ENCODE data around the gene DNAH10. TPM values are rescaled to one million over a fixed set of nuclear protein-coding genes. Genes with fewer than 3 reads are reported as not detected.

DNAH10 gene, protein sequence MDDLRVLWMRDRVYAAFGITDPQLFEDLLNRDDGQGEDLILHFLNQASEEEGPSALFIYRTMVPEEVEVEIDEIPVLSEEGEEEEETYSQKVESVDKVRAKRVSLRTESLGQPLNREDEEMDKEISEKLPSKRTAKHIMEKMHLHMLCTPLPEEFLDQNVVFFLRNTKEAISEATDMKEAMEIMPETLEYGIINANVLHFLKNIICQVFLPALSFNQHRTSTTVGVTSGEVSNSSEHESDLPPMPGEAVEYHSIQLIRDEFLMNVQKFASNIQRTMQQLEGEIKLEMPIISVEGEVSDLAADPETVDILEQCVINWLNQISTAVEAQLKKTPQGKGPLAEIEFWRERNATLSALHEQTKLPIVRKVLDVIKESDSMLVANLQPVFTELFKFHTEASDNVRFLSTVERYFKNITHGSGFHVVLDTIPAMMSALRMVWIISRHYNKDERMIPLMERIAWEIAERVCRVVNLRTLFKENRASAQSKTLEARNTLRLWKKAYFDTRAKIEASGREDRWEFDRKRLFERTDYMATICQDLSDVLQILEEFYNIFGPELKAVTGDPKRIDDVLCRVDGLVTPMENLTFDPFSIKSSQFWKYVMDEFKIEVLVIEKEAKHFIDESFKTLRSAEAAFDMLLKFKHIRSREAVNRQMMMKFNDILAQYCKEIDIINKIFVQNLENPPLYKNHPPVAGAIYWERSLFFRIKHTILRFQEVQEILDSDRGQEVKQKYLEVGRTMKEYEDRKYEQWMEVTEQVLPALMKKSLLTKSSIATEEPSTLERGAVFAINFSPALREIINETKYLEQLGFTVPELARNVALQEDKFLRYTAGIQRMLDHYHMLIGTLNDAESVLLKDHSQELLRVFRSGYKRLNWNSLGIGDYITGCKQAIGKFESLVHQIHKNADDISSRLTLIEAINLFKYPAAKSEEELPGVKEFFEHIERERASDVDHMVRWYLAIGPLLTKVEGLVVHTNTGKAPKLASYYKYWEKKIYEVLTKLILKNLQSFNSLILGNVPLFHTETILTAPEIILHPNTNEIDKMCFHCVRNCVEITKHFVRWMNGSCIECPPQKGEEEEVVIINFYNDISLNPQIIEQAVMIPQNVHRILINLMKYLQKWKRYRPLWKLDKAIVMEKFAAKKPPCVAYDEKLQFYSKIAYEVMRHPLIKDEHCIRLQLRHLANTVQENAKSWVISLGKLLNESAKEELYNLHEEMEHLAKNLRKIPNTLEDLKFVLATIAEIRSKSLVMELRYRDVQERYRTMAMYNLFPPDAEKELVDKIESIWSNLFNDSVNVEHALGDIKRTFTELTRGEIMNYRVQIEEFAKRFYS (N-terminal part only)
- total RNA-seq (2021) (not detected in 2 replicates), Bru-seq, nascent RNA (percentile 6 among the genes with signal in this experiment), BruChase-seq, experiment 1, labeled RNA remaining after a 2-hour chase (percentile 4 among the genes with signal in this experiment), BruChase-seq, experiment 2, labeled RNA remaining after a 6-hour chase (percentile 4 among the genes with signal in this experiment)
- long read RNA-seq, result 0 reads

DNA sequence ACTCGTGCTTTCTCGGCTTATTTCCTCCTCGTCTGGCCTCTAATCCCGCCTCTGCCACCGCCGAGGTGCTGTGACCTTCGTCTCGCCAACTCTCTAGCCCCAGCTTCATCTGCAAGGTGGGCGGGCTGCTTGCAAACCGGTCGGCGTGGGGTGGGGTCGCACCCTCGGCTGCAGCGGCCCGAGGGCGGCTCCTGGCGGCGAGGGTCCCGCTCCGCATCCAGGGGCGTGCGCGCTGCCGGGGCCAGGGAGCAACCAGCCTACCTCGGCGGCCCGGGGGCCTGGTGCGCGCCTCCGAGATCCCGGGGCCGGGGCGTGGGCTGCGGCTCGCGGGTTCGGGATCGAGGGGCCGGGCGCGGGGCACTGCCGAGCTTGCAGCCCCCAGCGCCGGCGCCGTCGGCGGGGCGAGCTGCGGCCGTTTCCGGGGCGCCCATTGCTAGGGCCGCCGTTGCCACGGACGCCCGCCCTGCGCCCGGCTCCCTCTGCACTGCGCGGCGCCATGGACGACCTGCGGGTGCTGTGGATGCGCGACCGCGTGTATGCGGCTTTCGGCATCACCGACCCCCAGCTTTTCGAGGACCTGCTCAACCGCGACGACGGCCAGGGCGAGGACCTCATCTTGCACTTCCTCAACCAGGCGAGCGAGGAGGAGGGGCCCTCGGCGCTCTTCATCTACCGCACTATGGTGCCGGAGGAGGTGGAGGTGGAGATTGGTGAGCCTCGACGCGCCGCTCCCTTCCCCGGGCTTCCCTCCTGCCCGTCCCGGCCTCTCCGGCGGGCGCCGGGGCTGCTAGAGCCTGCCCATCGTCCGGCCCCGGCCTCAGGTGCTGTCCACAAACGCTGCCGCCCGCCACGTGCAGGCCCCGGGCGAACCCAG lies at the start of gene DNAH10:
Gene DNAH10 (plus strand): TSS at position 461 of the 874 bp plus-strand sequence. CDS start 36 bp downstream, at position 497.
- no peaks in the 10 kb centered on the region for H3K9me3 ChIP-seq (ENCODE audit: insufficient read depth, low read depth)
- intact Hi-C loops (cut with micrococcal nuclease; ENCODE audit: unreplicated experiment), result no loop called here
- no peaks in the 10 kb centered on the region for H3K36me3 ChIP-seq (ENCODE audit: low read depth)
- no peaks in the 10 kb centered on the region for H3F3A ChIP-seq (ENCODE audit: insufficient read depth, low read depth)
- peak in 1 of 2 experiments; percentile 43 for DNase-seq
- no peak within 1 kb of the TSS for H3K4me2 ChIP-seq
- H3K27me3 ChIP-seq (ENCODE audit: insufficient read depth, low read depth), result no peaks in the 10 kb centered on the region
- ChIA-PET POLR2A (ENCODE audit: unreplicated experiment) (no interaction called here), CTCF (no interaction called here)
- no peak within 1 kb of the TSS for H2AFZ ChIP-seq
- no peaks in the 10 kb centered on the region for H3K79me2 ChIP-seq (ENCODE audit: low read depth)
- H3K4me1 ChIP-seq (replicated peaks; ENCODE audit: insufficient read depth), result no peaks in the 10 kb centered on the region
- no peaks in the 10 kb centered on the region for H3K9me2 ChIP-seq (ENCODE audit: insufficient read depth)
- H4K20me1 ChIP-seq (ENCODE audit: insufficient read depth), result no peaks in the 10 kb centered on the region; the same call in 1 of the 2 replicates
- no TSS peak for BruUV-seq (replicated peaks)
- H3K4me3 ChIP-seq, result no peak within 1 kb of the TSS
- TF ChIP-seq EZH2 (IDR thresholded peaks at IDR 0.05; ENCODE audit: low read depth), result no peak
- TF ChIP-seq, protein P1, sequence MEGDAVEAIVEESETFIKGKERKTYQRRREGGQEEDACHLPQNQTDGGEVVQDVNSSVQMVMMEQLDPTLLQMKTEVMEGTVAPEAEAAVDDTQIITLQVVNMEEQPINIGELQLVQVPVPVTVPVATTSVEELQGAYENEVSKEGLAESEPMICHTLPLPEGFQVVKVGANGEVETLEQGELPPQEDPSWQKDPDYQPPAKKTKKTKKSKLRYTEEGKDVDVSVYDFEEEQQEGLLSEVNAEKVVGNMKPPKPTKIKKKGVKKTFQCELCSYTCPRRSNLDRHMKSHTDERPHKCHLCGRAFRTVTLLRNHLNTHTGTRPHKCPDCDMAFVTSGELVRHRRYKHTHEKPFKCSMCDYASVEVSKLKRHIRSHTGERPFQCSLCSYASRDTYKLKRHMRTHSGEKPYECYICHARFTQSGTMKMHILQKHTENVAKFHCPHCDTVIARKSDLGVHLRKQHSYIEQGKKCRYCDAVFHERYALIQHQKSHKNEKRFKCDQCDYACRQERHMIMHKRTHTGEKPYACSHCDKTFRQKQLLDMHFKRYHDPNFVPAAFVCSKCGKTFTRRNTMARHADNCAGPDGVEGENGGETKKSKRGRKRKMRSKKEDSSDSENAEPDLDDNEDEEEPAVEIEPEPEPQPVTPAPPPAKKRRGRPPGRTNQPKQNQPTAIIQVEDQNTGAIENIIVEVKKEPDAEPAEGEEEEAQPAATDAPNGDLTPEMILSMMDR (conservative IDR thresholded peaks at IDR 0.05), result no peak
- H3K27ac ChIP-seq, result no peak within 1 kb of the TSS

DNA sequence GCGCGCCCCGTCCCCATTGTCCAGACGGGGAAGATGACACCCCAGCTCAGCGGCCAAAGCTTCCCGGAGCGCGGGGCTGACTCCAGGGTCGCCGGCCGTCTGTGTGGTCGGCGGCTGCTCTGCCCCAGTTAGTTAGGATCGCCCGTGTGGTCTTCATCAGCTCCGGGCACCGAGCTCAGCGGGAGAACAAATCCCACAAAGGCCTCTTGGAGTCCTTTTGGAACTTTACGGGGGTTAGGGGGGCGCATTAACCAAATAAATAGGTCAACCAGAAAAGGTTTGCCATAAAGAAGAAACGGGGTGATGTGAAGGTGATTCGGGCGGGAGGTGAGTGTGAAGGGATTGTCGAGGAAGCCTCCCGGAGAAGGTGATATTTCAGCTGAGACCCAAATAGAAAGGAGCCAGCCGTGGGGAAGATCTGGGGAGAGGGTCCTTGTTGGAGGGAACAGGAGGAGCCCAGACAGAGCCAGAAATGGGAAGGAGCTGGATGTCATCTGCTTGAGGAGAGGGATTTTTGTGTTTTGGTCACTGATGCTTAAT lies 49.3 kb upstream of the DNAH10 start:
- CTCF ChIA-PET, result interaction anchor here (0.5 kb wide), 1 partner anchor 1152 kb away, joined by 3 read pairs; no protein-coding TSS in a partner anchor

More for the DNA sequence above, 49.3 kb upstream of the DNAH10 start:
- POLR2A ChIA-PET (ENCODE audit: unreplicated experiment), result interaction anchor here (0.7 kb wide), 1 partner anchor 445 kb away, joined by 3 read pairs; no protein-coding TSS in a partner anchor
- Histone ChIP-seq H3K79me2 (ENCODE audit: low read depth) (peaks cover 7% of the 10 kb centered on the region; the same call in 1 of the 2 replicates), H2AFZ (peak overlapping the region; percentile 80), H3K27ac (no peak overlapping the region), H3K4me3 (peak overlapping the region; percentile 70), H3K4me2 (peak overlapping the region; percentile 88), H3K9me2 (ENCODE audit: insufficient read depth) (no peaks in the 10 kb centered on the region), H3K9me3 (ENCODE audit: insufficient read depth, low read depth) (no peaks in the 10 kb centered on the region), H3K27me3 (ENCODE audit: insufficient read depth, low read depth) (no peaks in the 10 kb centered on the region), H3F3A (ENCODE audit: insufficient read depth, low read depth) (no peaks in the 10 kb centered on the region; the same call in 1 of the 2 replicates), H3K4me1 (replicated peaks; ENCODE audit: insufficient read depth) (peaks cover 9% of the 10 kb centered on the region), H3K36me3 (ENCODE audit: low read depth) (no peaks in the 10 kb centered on the region), H4K20me1 (ENCODE audit: insufficient read depth) (no peaks in the 10 kb centered on the region)
- intact Hi-C loops (cut with micrococcal nuclease; ENCODE audit: unreplicated experiment), result no loop called here
- DNase-seq, result no peak
- no TSS peak for BruUV-seq (replicated peaks)
- TF ChIP-seq, protein P1 (conservative IDR thresholded peaks at IDR 0.05), result no peak
- no peak for TF ChIP-seq EZH2 (IDR thresholded peaks at IDR 0.05; ENCODE audit: low read depth)
